Measurements from ENCODE around the gene DSC2.

DNA sequence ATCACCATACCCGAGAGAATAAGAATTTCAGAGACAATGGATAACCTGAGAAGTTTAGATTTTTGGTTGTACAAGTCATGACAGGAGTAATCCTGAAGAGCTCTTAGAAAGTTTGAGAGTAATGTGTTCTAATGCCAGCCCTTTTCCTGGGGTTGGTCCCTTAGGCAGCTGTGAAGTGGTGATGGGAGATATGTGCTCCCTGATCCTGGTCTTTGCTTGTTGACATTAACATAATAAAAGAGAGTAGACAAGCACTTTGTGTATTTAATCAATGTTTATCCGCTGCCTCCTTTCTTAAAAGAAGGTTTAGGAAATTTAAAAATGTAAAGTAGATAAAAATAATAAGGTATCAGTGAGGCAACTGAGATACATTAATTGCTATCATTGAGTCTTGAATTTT, 45.9 kb downstream of the DSC2 start:
- TF ChIP-seq, protein P1, sequence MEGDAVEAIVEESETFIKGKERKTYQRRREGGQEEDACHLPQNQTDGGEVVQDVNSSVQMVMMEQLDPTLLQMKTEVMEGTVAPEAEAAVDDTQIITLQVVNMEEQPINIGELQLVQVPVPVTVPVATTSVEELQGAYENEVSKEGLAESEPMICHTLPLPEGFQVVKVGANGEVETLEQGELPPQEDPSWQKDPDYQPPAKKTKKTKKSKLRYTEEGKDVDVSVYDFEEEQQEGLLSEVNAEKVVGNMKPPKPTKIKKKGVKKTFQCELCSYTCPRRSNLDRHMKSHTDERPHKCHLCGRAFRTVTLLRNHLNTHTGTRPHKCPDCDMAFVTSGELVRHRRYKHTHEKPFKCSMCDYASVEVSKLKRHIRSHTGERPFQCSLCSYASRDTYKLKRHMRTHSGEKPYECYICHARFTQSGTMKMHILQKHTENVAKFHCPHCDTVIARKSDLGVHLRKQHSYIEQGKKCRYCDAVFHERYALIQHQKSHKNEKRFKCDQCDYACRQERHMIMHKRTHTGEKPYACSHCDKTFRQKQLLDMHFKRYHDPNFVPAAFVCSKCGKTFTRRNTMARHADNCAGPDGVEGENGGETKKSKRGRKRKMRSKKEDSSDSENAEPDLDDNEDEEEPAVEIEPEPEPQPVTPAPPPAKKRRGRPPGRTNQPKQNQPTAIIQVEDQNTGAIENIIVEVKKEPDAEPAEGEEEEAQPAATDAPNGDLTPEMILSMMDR (IDR thresholded peaks at IDR 0.05): no peak
- no peak for TF ChIP-seq POLR2A (IDR thresholded peaks at IDR 0.05)

All from body of pancreas (tissue), 4 donors.